ENCODE measurements around the gene PCYT2. TPM values are rescaled to one million over a fixed set of nuclear protein-coding genes. Genes with fewer than 3 reads are reported as not detected.

Gene PCYT2
- total RNA-seq, 6 experiments from 2014 or later, result 63.5 to 103 (median 89.3) TPM

DNA sequence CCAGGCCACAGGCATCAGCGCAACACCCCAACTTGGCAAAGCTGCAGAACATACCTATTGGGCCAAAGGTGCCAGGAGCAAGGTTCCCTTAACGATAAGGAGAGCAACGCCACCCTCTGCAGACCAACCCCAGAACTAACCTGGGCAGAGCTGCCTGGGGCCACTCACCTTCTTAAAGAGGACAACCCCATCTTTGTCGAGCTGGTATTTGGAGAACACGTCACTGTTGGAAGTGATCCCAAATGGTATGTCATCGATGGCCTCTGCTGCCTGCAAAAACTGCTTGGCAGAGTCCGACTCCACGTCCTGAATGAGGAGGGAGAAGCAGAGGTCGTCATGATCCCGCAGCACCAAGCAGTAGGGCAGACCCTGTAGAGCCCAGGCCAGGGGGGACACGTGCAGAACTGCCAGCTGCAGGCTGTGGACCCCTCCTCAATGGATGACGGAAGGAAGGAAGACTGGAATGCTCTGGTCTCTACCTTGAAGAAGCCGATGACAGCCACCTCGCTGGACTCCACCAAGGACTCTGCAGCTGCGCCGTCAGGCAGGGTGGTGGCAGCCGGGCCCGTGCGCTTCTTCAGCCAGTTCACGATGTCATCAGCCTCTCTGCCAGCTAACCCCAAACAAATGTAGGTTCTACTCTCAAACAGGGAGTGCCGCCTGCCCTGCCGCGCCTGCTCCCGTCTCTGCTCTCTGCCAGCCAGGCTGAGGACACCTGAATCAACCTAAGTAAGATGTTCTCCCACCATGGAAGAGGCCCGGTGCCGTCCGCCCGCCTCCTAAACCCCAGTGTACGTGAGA lies 56.0 kb downstream of the PCYT2 start:
- intact Hi-C loops (cut with DNase I), result no loop called here
- H3K27me3 ChIP-seq, result no peaks in the 10 kb centered on the region
- WGBS (ENCODE audit: insufficient coverage, low coverage, low lambda C conversion rate, missing lambda C conversion rate), result 34% methylated on average over 12 of the region's 29 CpGs
- no peak overlapping the region for H3K4me3 ChIP-seq
- peak; percentile 44 to 80 (median 75) for DNase-seq
- peaks cover 18 to 81% (median 41%) of the 10 kb centered on the region in 4 donors for H3K36me3 ChIP-seq
- H3K4me1 ChIP-seq, result peaks cover 0 to 33% (median 17%) of the 10 kb centered on the region in 4 donors
- TF ChIP-seq, protein P1, sequence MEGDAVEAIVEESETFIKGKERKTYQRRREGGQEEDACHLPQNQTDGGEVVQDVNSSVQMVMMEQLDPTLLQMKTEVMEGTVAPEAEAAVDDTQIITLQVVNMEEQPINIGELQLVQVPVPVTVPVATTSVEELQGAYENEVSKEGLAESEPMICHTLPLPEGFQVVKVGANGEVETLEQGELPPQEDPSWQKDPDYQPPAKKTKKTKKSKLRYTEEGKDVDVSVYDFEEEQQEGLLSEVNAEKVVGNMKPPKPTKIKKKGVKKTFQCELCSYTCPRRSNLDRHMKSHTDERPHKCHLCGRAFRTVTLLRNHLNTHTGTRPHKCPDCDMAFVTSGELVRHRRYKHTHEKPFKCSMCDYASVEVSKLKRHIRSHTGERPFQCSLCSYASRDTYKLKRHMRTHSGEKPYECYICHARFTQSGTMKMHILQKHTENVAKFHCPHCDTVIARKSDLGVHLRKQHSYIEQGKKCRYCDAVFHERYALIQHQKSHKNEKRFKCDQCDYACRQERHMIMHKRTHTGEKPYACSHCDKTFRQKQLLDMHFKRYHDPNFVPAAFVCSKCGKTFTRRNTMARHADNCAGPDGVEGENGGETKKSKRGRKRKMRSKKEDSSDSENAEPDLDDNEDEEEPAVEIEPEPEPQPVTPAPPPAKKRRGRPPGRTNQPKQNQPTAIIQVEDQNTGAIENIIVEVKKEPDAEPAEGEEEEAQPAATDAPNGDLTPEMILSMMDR (IDR thresholded peaks at IDR 0.05), result peak in 2 of 4 donors; percentile 40 to 57
- TF ChIP-seq POLR2A (IDR thresholded peaks at IDR 0.05), result peak; percentile 31
- no peaks in the 10 kb centered on the region for H3K9me3 ChIP-seq
- peak; percentile 57 to 89 (median 70) for ATAC-seq
- peak overlapping the region in 1 of 3 donors; percentile 53 for H3K27ac ChIP-seq

DNA sequence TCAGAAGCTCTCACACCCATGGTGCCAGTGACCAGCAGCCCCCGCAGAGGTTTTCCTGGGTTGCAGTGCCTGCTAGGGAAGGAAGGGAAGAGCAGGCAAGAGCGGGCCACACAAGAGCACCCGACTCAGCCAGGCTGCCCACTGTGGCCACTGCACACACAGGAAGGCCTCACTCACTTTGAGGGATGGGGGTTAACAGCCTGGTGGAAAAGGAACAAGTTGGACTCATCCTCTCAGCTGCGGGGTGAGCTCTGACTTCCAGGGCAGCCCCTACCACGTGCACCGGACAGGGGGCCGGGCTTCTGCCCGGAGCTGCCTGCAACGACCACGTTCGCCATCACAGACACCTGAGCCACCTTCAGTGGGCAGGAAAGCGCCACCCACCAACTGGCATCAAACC lies 59.0 kb downstream of the PCYT2 start:
- H3K9me3 ChIP-seq, result no peaks in the 10 kb centered on the region
- H3K4me1 ChIP-seq, result peaks cover 0 to 13% (median 7%) of the 10 kb centered on the region in 4 donors
- no peak overlapping the region for H3K4me3 ChIP-seq
- H3K27me3 ChIP-seq, result no peaks in the 10 kb centered on the region
- no peak overlapping the region for H3K27ac ChIP-seq
- TF ChIP-seq POLR2A (IDR thresholded peaks at IDR 0.05), result no peak
- TF ChIP-seq, protein P1 (IDR thresholded peaks at IDR 0.05), result no peak
- WGBS (ENCODE audit: insufficient coverage, low coverage, low lambda C conversion rate, missing lambda C conversion rate), result 100% methylated on average over 3 of the region's 12 CpGs
- no peak for ATAC-seq
- peaks cover 14 to 88% (median 45%) of the 10 kb centered on the region in 4 donors for H3K36me3 ChIP-seq
- DNase-seq, result no peak
- intact Hi-C loops (cut with DNase I), result no loop called here

DNA sequence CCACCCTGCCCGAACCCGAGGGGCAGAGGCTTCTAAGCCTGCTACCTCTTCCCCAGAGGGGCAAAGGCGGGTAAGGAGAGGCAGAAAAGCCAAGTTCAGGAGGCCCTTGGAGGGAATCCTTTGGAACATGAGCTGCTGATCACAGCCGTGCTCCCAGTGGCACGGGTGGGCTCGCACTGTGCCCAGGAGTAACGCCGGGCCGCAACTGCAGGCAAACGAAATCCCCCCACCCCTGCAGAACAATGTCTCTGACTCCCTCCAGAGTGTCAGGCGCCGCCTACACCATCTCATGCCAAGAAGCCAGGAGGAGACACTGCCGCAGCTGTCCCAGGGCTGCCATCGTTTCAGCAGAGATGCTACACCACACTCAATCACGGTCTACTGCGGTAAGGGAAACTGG lies 59.8 kb downstream of the PCYT2 start:
- intact Hi-C loops (cut with DNase I), result no loop called here
- Histone ChIP-seq H3K36me3 (peaks cover 14 to 88% (median 49%) of the 10 kb centered on the region in 4 donors), H3K4me3 (no peak overlapping the region), H3K27ac (no peak overlapping the region), H3K27me3 (no peaks in the 10 kb centered on the region), H3K9me3 (no peaks in the 10 kb centered on the region), H3K4me1 (peaks cover 0 to 11% (median 5%) of the 10 kb centered on the region in 4 donors)
- no peak for ATAC-seq
- TF ChIP-seq POLR2A (IDR thresholded peaks at IDR 0.05), result no peak
- TF ChIP-seq, protein P1 (IDR thresholded peaks at IDR 0.05), result no peak
- WGBS (ENCODE audit: insufficient coverage, low coverage, low lambda C conversion rate, missing lambda C conversion rate), result 89% methylated on average over 5 of the region's 16 CpGs
- DNase-seq, result no peak

Other genes with a start within 250 kb of the PCYT2 start
- gene OXLD1, start 244.8 kb downstream of the PCYT2 start, total RNA-seq, result 10 to 100 TPM in 5 of 6 experiments, 1 to 10 TPM in 1; 8.3 to 24.3 (median 14.6) TPM
- gene CCDC137, start 244.7 kb downstream of the PCYT2 start, total RNA-seq, result 10 to 100 TPM in 1 of 6 experiments, 1 to 10 TPM in 5; 5.5 to 35.0 (median 6.5) TPM
- gene ARL16, start 227.6 kb downstream of the PCYT2 start, total RNA-seq, result 10 to 100 TPM in 4 of 6 experiments, 1 to 10 TPM in 2; 5.3 to 16.8 (median 11.1) TPM
- 10 to 100 TPM; 30.6 to 46.3 (median 37.3) TPM for gene HGS, start 227.4 kb downstream of the PCYT2 start, total RNA-seq
- gene MRPL12, start 208.0 kb downstream of the PCYT2 start, total RNA-seq, result 100 to 1,000 TPM in 2 of 6 experiments, 10 to 100 TPM in 4; 43.8 to 119 (median 59.3) TPM
- gene SLC25A10, start 199.1 kb downstream of the PCYT2 start, total RNA-seq, result 10 to 100 TPM; 35.6 to 92.0 (median 72.7) TPM
- 100 to 1,000 TPM in 2 of 6 experiments, 10 to 100 TPM in 4; 39.5 to 146 (median 68.5) TPM for gene GCGR, start 107.2 kb downstream of the PCYT2 start, total RNA-seq
- 10 to 100 TPM; 19.0 to 32.6 (median 25.7) TPM for gene MCRIP1, start 78.1 kb downstream of the PCYT2 start, total RNA-seq
- under 1 TPM in 3 of 6 experiments, not detected in 3; 0.27 to 0.62 (median 0.40) TPM for gene PPP1R27, start 76.3 kb downstream of the PCYT2 start, total RNA-seq
- gene P4HB, start 50.9 kb downstream of the PCYT2 start, total RNA-seq, result 1,000 to 10,000 TPM in 5 of 6 experiments, 100 to 1,000 TPM in 1; 856 to 5,039 (median 1,455) TPM
- 100 to 1,000 TPM in 5 of 6 experiments, 10 to 100 TPM in 1; 92.4 to 162 (median 137) TPM for gene ARHGDIA, start 40.1 kb downstream of the PCYT2 start, total RNA-seq
- gene ALYREF, start 19.8 kb downstream of the PCYT2 start, total RNA-seq, result 10 to 100 TPM; 11.6 to 20.3 (median 18.8) TPM
- 100 to 1,000 TPM in 1 of 6 experiments, 10 to 100 TPM in 5; 54.3 to 101 (median 73.3) TPM for gene ANAPC11, start 19.7 kb downstream of the PCYT2 start, total RNA-seq
- 1 to 10 TPM in 2 of 6 experiments, under 1 TPM in 2, not detected in 2; 0.12 to 1.5 (median 0.87) TPM for gene NPB, start 9.2 kb downstream of the PCYT2 start, total RNA-seq
- 10 to 100 TPM in 4 of 6 experiments, 1 to 10 TPM in 2; 7.4 to 15.0 (median 12.2) TPM for gene SIRT7, start 6.8 kb upstream of the PCYT2 start, total RNA-seq
- 10 to 100 TPM in 2 of 6 experiments, 1 to 10 TPM in 4; 7.4 to 12.9 (median 9.2) TPM for gene MAFG, start 16.3 kb upstream of the PCYT2 start, total RNA-seq
- gene PYCR1, start 25.9 kb upstream of the PCYT2 start, total RNA-seq, result 10 to 100 TPM in 1 of 6 experiments, 1 to 10 TPM in 5; 3.2 to 10.6 (median 5.1) TPM
- not detected for gene MYADML2, start 35.8 kb upstream of the PCYT2 start, total RNA-seq
- 1 to 10 TPM; 1.2 to 7.6 (median 3.0) TPM for gene NOTUM, start 49.8 kb upstream of the PCYT2 start, total RNA-seq
- 10 to 100 TPM; 24.4 to 55.6 (median 32.9) TPM for gene ASPSCR1, start 66.2 kb upstream of the PCYT2 start, total RNA-seq
- 10 to 100 TPM; 27.3 to 81.1 (median 47.8) TPM for gene CENPX, start 111.5 kb upstream of the PCYT2 start, total RNA-seq
- gene LRRC45, start 111.9 kb upstream of the PCYT2 start, total RNA-seq, result 10 to 100 TPM in 3 of 6 experiments, 1 to 10 TPM in 3; 4.9 to 15.6 (median 11.9) TPM
- gene RAC3, start 120.3 kb upstream of the PCYT2 start, total RNA-seq, result 1 to 10 TPM; 3.4 to 9.0 (median 5.4) TPM
- 1,000 to 10,000 TPM in 2 of 6 experiments, 100 to 1,000 TPM in 4; 389 to 1,607 (median 735) TPM for gene DCXR, start 126.3 kb upstream of the PCYT2 start, total RNA-seq
- 10 to 100 TPM; 29.9 to 53.3 (median 43.7) TPM for gene RFNG, start 140.4 kb upstream of the PCYT2 start, total RNA-seq
- 10 to 100 TPM; 46.5 to 93.5 (median 62.1) TPM for gene GPS1, start 140.5 kb upstream of the PCYT2 start, total RNA-seq
- 100 to 1,000 TPM in 2 of 6 experiments, 10 to 100 TPM in 4; 61.8 to 115 (median 89.9) TPM for gene DUS1L, start 154.4 kb upstream of the PCYT2 start, total RNA-seq
- 100 to 1,000 TPM in 4 of 6 experiments, 10 to 100 TPM in 2; 76.5 to 290 (median 217) TPM for gene FASN, start 186.8 kb upstream of the PCYT2 start, total RNA-seq

All from right lobe of liver (tissue), 6 donors.